ENCODE results near the gene UCK2. TPM values are rescaled to one million over a fixed set of nuclear protein-coding genes. Genes with fewer than 3 reads are reported as not detected.

UCK2 gene
- polyA plus RNA-seq, 3 donors, result 12.4 to 15.4 (median 12.8) TPM

DNA sequence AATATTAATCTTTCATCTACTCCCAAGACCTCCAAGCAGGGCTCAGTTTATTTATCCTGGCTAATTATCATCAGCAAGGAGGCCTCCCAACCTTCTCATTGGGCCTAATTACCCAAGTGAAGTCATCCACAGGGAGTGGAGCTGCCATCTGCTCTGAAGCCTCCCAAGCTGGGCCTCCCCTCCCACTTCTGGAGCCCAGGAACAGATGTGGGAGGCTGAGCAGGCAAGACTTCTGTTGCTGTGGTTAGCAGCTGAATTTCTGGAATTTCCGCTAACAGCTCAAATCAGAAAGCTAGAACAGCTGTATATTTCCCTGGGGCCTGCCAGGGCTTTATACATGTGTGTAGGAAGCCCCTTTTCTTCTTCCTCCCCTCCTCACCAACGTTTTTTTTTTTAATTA lies 127.5 kb downstream of the UCK2 start:
- peaks cover 3 to 7% (median 4%) of the 10 kb centered on the region in 3 donors for H3K27me3 Mint-ChIP-seq (ENCODE audit: low read depth in 3 of 3)

GRCh38 chr1:165958306-165958705 lies 130.9 kb downstream of the UCK2 start:
- H3K27ac Mint-ChIP-seq, result peak overlapping the region in 1 of 7 donors; percentile 42
- H3K36me3 Mint-ChIP-seq, result no peaks in the 10 kb centered on the region

More for the DNA sequence above, 127.5 kb downstream of the UCK2 start:
- Histone ChIP-seq H2AFZ (ENCODE audit: insufficient read depth, low read depth, low read length, poor library complexity, severe bottlenecking) (no peak overlapping the region), H3K4me1 (ENCODE audit: control insufficient read depth in 1 of 2, insufficient read depth in 2 of 2, low read length in 2 of 2) (no peaks in the 10 kb centered on the region), H3K27ac (ENCODE audit: low read depth in 1 of 2, low read length in 2 of 2) (no peak overlapping the region), H3K9ac (ENCODE audit: insufficient read depth, low read length, poor library complexity, severe bottlenecking) (no peak overlapping the region), H3K79me2 (ENCODE audit: insufficient read depth, low read length) (no peaks in the 10 kb centered on the region), H3K4me2 (replicated peaks; ENCODE audit: extremely low read depth, low read length, poor library complexity, severe bottlenecking) (no peak overlapping the region), H3K27me3 (ENCODE audit: control insufficient read depth in 2 of 2, insufficient read depth in 2 of 2, low read length in 2 of 2) (no peaks in the 10 kb centered on the region), H3K9me3 (replicated peaks in 1 of 2; ENCODE audit: control insufficient read depth in 1 of 2, insufficient read depth in 1 of 2, low read length in 2 of 2) (no peaks in the 10 kb centered on the region), H3K36me3 (replicated peaks in 1 of 2; ENCODE audit: control insufficient read depth in 1 of 2, insufficient read depth in 2 of 2, low read length in 2 of 2) (no peaks in the 10 kb centered on the region), H4K20me1 (ENCODE audit: insufficient read depth, low read length) (no peaks in the 10 kb centered on the region), H3K4me3 (replicated peaks in 1 of 3; ENCODE audit: low read depth in 2 of 3, low read length in 3 of 3) (no peak overlapping the region)
- TF ChIP-seq, protein P1, sequence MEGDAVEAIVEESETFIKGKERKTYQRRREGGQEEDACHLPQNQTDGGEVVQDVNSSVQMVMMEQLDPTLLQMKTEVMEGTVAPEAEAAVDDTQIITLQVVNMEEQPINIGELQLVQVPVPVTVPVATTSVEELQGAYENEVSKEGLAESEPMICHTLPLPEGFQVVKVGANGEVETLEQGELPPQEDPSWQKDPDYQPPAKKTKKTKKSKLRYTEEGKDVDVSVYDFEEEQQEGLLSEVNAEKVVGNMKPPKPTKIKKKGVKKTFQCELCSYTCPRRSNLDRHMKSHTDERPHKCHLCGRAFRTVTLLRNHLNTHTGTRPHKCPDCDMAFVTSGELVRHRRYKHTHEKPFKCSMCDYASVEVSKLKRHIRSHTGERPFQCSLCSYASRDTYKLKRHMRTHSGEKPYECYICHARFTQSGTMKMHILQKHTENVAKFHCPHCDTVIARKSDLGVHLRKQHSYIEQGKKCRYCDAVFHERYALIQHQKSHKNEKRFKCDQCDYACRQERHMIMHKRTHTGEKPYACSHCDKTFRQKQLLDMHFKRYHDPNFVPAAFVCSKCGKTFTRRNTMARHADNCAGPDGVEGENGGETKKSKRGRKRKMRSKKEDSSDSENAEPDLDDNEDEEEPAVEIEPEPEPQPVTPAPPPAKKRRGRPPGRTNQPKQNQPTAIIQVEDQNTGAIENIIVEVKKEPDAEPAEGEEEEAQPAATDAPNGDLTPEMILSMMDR (IDR thresholded peaks at IDR 0.05), result no peak
- no peaks in the 10 kb centered on the region for H3K36me3 Mint-ChIP-seq
- no peaks in the 10 kb centered on the region for H3K4me1 Mint-ChIP-seq
- no peak overlapping the region for H3K4me3 Mint-ChIP-seq
- H3K27ac Mint-ChIP-seq, result no peak overlapping the region
- no CpG with 5 or more reads among the region's 2 CpGs for WGBS (ENCODE audit: insufficient coverage)
- peaks cover 0 to 3% (median 0%) of the 10 kb centered on the region in 7 donors for H3K9me3 Mint-ChIP-seq
- DNase-seq, result no peak
- intact Hi-C loops (cut with micrococcal nuclease), result no loop called here

More at GRCh38 chr1:165958306-165958705, 130.9 kb downstream of the UCK2 start:
- Histone ChIP-seq H3K79me2 (ENCODE audit: insufficient read depth, low read length) (no peaks in the 10 kb centered on the region), H3K4me2 (replicated peaks; ENCODE audit: extremely low read depth, low read length, poor library complexity, severe bottlenecking) (no peak overlapping the region), H3K4me1 (ENCODE audit: control insufficient read depth in 1 of 2, insufficient read depth in 2 of 2, low read length in 2 of 2) (no peaks in the 10 kb centered on the region), H3K9me3 (replicated peaks in 1 of 2; ENCODE audit: control insufficient read depth in 1 of 2, insufficient read depth in 1 of 2, low read length in 2 of 2) (no peaks in the 10 kb centered on the region), H4K20me1 (ENCODE audit: insufficient read depth, low read length) (no peaks in the 10 kb centered on the region), H3K9ac (ENCODE audit: insufficient read depth, low read length, poor library complexity, severe bottlenecking) (no peak overlapping the region), H2AFZ (ENCODE audit: insufficient read depth, low read depth, low read length, poor library complexity, severe bottlenecking) (no peak overlapping the region), H3K27me3 (ENCODE audit: control insufficient read depth in 2 of 2, insufficient read depth in 2 of 2, low read length in 2 of 2) (no peaks in the 10 kb centered on the region), H3K27ac (ENCODE audit: low read depth in 1 of 2, low read length in 2 of 2) (no peak overlapping the region), H3K4me3 (replicated peaks in 1 of 3; ENCODE audit: low read depth in 2 of 3, low read length in 3 of 3) (no peak overlapping the region), H3K36me3 (replicated peaks in 1 of 2; ENCODE audit: control insufficient read depth in 1 of 2, insufficient read depth in 2 of 2, low read length in 2 of 2) (no peaks in the 10 kb centered on the region)
- peaks cover 3 to 9% (median 4%) of the 10 kb centered on the region in 3 donors for H3K27me3 Mint-ChIP-seq (ENCODE audit: low read depth in 3 of 3)
- DNase-seq, result no peak
- no peaks in the 10 kb centered on the region for H3K4me1 Mint-ChIP-seq
- peaks cover 0 to 5% (median 0%) of the 10 kb centered on the region in 7 donors for H3K9me3 Mint-ChIP-seq
- intact Hi-C loops (cut with micrococcal nuclease), result no loop called here
- TF ChIP-seq, protein P1 (IDR thresholded peaks at IDR 0.05), result no peak
- H3K4me3 Mint-ChIP-seq, result no peak overlapping the region

Data from CD14-positive monocyte (primary cell).